ENCODE measurements around the gene HEY2.

HEY2 gene

GRCh38 chr6:125743604-125744003 lies 5.8 kb upstream of the HEY2 start:
- no peak for DNase-seq (ENCODE audit: low read depth in 2 of 2)

DNA sequence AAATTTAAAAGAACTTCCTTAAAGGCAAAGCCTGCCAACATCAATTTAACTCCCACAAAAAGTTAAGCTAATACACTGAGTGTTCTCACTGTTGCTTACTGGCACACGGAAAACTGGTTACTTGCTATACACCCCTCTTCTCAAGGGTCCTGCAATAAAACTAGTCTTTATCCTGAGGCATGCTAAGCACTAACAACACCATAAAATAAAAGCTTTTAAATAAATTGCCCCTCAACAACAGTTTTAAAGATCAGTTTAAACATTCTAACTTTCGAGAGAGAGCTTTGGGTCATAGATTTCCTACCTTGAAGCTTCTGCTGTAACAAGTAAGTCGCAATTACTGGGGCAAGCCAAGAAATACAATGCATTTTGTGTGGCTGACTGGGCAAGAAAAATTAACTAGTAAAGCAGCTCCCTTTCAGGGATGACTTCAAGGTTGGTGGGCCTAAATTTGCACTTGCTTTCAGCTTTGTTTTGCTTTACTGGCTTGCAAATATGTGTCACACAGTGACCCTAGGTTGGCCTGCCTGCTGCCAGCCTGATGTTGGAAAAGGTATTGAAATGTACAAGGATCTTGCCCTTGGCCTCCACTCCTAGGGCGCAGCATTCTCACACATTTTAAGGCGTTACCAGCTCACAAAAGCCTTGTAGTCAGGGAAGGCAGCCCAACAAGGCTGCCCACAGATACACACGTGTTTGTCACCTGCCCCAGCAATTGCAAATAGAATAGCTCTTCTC lies 4.0 kb upstream of the HEY2 start:
- no peak for DNase-seq (ENCODE audit: low read depth in 2 of 2)

DNA sequence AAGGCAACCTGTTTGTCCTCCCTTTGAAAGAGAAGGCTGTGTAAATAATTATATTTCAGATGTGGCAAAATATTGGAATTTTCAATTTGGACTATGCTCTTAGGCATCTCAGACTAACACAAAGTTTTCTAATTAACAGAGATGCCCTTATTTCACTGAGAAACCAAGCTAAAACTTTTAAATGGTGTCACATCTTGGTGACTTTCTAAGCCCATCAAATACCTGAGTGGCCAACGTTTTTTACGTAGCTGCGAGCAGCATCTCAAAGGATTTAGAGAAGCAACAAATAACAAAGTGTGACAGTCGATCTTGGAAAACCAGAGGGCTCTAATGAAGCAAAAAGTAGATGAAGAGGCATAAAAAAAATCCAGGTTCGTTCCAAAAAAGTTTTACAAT lies 3.4 kb upstream of the HEY2 start:
- no peak for DNase-seq (ENCODE audit: low read depth in 2 of 2)

DNA sequence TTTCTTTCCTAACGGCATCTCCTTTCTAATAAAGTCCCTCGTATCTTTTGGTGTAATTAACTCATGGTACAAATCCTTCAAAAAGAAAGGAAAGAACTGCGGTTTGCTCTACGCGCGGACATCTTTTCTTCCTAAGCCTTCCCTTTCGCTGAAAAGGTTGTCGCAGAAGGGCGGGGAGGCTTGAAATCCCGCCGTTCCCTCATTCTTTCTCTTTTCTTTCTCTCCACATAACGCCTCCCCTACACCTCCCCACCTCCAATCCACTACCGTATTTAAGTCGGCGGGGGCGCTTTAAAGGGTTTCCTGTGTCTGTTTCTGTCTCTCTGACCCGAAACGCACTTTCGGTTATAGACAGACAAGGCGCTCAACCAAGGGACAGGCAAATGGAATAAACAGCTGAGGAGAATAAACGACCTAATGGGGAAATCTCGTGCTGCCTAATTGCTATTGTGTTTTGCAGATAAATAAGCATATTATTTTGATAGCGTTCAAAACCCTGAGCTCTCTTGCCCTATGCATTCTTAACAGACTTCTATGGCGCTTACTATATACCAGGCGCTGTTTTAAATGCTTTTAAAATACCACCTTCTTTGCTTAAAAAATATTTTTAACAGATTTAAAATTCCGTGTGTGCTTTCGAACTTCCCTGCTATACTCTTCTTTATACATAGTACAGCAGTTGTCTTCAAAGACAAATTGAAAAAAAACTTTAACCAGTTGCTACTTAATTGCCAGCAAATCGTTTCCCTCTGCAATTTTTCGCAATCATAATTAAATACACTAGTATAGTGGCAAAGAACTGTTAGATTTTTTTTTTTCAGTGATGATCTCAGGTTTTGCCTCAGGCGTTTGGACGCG lies 2.5 kb upstream of the HEY2 start:
- DNase-seq (ENCODE audit: low read depth in 2 of 2): peak in 1 of 2 donors; percentile 48

DNA sequence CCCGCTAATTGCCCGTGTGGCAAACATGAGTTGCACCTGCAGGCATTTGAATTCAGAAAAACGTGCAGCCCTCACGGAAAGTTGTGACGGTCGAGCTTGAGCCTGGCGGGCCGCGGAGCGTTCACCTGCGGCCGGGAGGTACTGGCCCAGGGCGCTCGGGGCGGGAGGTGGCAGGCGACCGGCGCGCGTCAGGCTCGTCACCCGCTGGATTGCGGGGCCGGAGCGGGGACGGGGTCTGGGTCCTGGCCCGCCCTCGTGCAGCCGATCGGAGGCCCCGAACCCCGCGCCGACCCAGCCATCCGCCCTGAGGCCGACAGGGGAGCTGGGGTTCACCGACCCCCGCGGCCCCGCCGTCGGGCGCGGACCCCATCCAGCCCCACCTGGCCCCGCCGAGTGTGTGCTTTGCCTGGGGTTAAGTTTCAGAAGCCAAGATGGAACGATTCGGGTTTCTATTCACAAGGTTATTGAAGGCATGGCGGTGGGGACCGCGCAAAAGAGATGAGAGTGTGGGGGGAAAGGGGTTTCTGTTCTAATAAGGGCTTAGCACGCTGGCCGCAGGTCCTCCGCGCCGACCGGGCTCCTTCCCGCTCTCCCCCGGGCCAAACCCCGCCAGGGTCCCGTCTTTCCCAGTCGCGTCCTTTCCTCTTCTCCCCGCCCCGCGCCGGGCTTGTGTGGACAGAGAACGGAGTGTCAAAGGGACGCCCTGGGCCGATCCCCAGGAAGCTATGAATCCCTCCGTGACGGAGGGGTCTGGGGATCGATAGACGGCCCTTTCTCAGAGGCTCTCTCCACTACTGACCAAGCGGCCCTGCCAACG lies 1.6 kb upstream of the HEY2 start:
- no peak for DNase-seq (ENCODE audit: low read depth in 2 of 2)

GRCh38 chr6:125748406-125749172 lies 843 bp upstream of the HEY2 start:
- DNase-seq (ENCODE audit: low read depth in 2 of 2): no peak

- no peak for DNase-seq (ENCODE audit: low read depth in 2 of 2)
Measured at GRCh38 chr6:125749865-125750691, 646 bp downstream of the HEY2 start.

DNA sequence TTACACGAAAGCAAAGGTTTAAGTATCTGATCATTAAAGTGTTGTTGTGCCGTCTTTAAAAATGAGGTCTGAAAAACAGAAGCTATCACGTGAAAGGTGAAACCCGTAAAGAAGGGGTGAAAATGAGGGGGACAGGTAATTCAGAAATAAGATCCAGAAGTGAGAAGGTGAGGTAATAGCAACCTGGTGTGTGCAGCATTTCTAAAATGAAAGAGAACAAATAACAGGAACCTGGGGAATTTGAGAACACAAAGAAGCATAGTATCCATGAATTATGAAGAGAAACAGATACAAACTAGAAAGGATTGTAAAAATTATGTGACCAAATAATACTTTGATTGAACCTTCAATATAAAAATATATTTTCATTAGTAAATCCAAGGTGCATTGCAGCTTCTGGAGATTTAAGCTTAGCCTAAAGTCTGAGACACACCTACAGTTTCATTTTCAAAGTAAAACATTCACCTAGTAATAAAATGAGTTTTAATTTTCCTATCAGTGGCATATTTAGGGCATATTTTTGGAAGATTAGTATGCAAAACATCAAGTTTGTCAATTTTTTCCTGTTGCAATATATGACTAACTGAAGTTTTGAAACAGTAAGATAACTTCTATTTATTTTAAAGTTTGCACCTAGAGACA lies 1.4 kb downstream of the HEY2 start:
- DNase-seq (ENCODE audit: low read depth in 2 of 2): no peak

DNA sequence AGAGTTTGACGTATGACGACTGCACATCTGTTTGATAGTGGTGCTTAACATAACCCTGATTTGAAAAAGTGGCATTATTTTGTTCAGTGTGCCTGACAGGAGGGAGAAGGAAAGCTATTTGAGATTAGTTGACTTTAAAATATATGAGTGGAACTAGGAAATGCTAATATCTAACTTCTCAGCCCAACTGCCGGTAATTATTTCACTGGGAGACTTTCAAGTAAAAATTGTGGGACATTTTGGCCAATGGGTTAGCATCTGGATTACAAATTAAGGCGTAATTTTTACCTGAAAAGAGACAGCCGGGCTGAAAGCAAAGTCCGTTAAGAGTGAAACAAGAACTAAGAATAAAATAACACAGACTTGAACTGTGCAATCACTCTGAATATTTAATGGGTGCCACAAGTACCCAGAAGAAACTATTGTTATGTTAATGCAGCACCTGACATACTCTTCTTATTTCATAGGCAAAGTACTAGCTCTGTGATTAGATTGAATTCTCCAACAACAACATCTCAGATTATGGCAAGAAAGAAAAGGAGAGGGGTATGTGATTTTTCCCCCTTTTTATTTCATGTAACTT lies 2.0 kb downstream of the HEY2 start:
- no peak for DNase-seq (ENCODE audit: low read depth in 2 of 2)

- no peak for DNase-seq (ENCODE audit: low read depth in 2 of 2)
Measured at GRCh38 chr6:125752773-125753172, 3.3 kb downstream of the HEY2 start.

- DNase-seq (ENCODE audit: low read depth in 2 of 2): no peak
Measured at GRCh38 chr6:125753218-125753936, 3.9 kb downstream of the HEY2 start.

- no peak for DNase-seq (ENCODE audit: low read depth in 2 of 2)
Measured at GRCh38 chr6:125753937-125754259, 4.5 kb downstream of the HEY2 start.

DNA sequence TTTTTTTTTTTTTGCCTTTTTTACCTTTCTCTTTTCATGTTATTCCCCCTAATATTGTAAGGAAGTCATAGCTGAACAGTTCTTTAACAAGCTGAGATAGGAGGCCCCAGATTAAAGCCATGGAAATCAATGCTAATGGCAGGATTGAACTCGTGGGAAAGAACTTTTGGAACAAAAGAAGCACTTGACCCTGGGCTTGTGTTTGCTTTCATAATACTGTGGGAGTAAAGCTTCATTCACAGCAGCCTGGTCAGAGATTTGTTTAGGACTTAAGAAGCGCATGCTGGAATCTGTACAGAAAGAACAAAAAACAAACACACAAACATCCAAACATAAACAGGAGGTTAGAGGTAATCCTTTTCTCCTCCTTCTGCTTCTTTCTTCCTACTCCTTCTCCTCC lies 5.1 kb downstream of the HEY2 start:
- DNase-seq (ENCODE audit: low read depth in 2 of 2): no peak

- DNase-seq (ENCODE audit: low read depth in 2 of 2): no peak
Measured at GRCh38 chr6:125759184-125759902, 9.9 kb downstream of the HEY2 start.

GRCh38 chr6:125759959-125760457 lies 10.6 kb downstream of the HEY2 start:
- no peak for DNase-seq (ENCODE audit: low read depth in 2 of 2)

- no peak for DNase-seq (ENCODE audit: low read depth in 2 of 2)
Measured at GRCh38 chr6:125764121-125764671, 14.8 kb downstream of the HEY2 start.

GRCh38 chr6:125765944-125766343 lies 16.5 kb downstream of the HEY2 start:
- no peak for DNase-seq (ENCODE audit: low read depth in 2 of 2)

DNA sequence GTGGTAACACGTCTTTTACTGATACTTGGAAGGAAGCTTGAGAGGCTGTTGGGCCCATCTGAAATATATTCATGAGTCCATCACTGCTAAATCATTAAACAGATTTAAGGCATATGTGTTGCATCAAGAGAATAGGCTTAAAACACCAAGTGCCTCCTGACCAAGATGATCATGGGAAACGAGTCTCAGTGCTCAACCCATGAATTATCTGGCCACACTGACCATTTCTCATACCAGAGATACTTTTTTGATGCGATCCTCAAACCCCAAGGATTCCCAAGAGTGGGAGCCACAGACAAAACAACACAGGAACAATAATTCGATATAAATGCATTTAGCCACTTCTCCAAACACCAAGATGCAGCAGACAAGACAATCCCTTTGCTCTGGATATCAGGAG lies 17.2 kb downstream of the HEY2 start:
- DNase-seq (ENCODE audit: low read depth in 2 of 2): no peak

Measured in stimulated activated CD8-positive, alpha-beta memory T cell treated with anti-CD3 and anti-CD28 coated beads, Interleukin-7, amount 100 ng/mL, for 1 hour (primary cell).